Measurements from ENCODE around the gene MAP2.

MAP2 gene

GRCh38 chr2:209633911-209634310, 210.1 kb downstream of the MAP2 start:
- Histone ChIP-seq H3K4ac (ENCODE audit: low read depth in 1 of 2, low read length in 2 of 2) (no peak overlapping the region), H3K27me3 (ENCODE audit: control insufficient read depth in 1 of 2, insufficient read depth in 1 of 2, low read length in 2 of 2) (no peaks in the 10 kb centered on the region), H4K91ac (ENCODE audit: low read length) (no peak overlapping the region), H4K8ac (ENCODE audit: low read length) (no peak overlapping the region), H3K9ac (ENCODE audit: low read length) (no peak overlapping the region), H2AK5ac (ENCODE audit: low read length, severe bottlenecking) (no peak overlapping the region), H3K79me1 (replicated peaks; ENCODE audit: low read length, poor library complexity, severe bottlenecking) (no peaks in the 10 kb centered on the region), H2BK5ac (ENCODE audit: low read depth, low read length, poor library complexity, severe bottlenecking) (no peak overlapping the region), H3K27ac (ENCODE audit: low read length, poor library complexity, severe bottlenecking) (no peak overlapping the region), H3K18ac (ENCODE audit: low read depth in 1 of 2, low read length in 2 of 2) (no peak overlapping the region), H2BK120ac (ENCODE audit: low read depth, low read length) (no peak overlapping the region), H2AFZ (ENCODE audit: low read depth, low read length) (no peak overlapping the region), H3K4me1 (ENCODE audit: control insufficient read depth, insufficient read depth, low read depth, low read length) (no peaks in the 10 kb centered on the region), H3K23ac (ENCODE audit: low read length in 2 of 2) (no peak overlapping the region), H3K4me3 (ENCODE audit: insufficient read depth in 1 of 2, low read depth in 1 of 2, low read length in 2 of 2) (no peak overlapping the region), H3K14ac (ENCODE audit: low read length in 2 of 2) (no peak overlapping the region), H3K4me2 (ENCODE audit: low read length, poor library complexity, severe bottlenecking) (no peak overlapping the region), H3K36me3 (ENCODE audit: control insufficient read depth in 1 of 2, insufficient read depth in 2 of 2, low read depth in 1 of 2, low read length in 2 of 2) (no peaks in the 10 kb centered on the region), H3K9me3 (ENCODE audit: control insufficient read depth, low read length) (no peaks in the 10 kb centered on the region), H2BK12ac (ENCODE audit: low read length in 2 of 2) (no peak overlapping the region), H2BK15ac (ENCODE audit: low read depth, poor library complexity, severe bottlenecking) (no peak overlapping the region)
- WGBS: 92% methylated on average over 2 of the region's 2 CpGs
- DNase-seq: no peak

- Histone ChIP-seq H3K79me1 (replicated peaks; ENCODE audit: low read length, poor library complexity, severe bottlenecking) (no peaks in the 10 kb centered on the region), H2BK120ac (ENCODE audit: low read depth, low read length) (no peak overlapping the region), H2BK12ac (ENCODE audit: low read length in 2 of 2) (no peak overlapping the region), H3K36me3 (ENCODE audit: control insufficient read depth in 1 of 2, insufficient read depth in 2 of 2, low read depth in 1 of 2, low read length in 2 of 2) (no peaks in the 10 kb centered on the region), H3K18ac (ENCODE audit: low read depth in 1 of 2, low read length in 2 of 2) (no peak overlapping the region), H3K4me3 (ENCODE audit: insufficient read depth in 1 of 2, low read depth in 1 of 2, low read length in 2 of 2) (no peak overlapping the region), H3K4me2 (ENCODE audit: low read length, poor library complexity, severe bottlenecking) (no peak overlapping the region), H2AFZ (ENCODE audit: low read depth, low read length) (no peak overlapping the region), H4K91ac (ENCODE audit: low read length) (no peak overlapping the region), H3K23ac (ENCODE audit: low read length in 2 of 2) (no peak overlapping the region), H2BK15ac (ENCODE audit: low read depth, poor library complexity, severe bottlenecking) (no peak overlapping the region), H3K27ac (ENCODE audit: low read length, poor library complexity, severe bottlenecking) (no peak overlapping the region), H3K4me1 (ENCODE audit: control insufficient read depth, insufficient read depth, low read depth, low read length) (no peaks in the 10 kb centered on the region), H2AK5ac (ENCODE audit: low read length, severe bottlenecking) (no peak overlapping the region), H3K9me3 (ENCODE audit: control insufficient read depth, low read length) (no peaks in the 10 kb centered on the region), H2BK5ac (ENCODE audit: low read depth, low read length, poor library complexity, severe bottlenecking) (no peak overlapping the region), H3K9ac (ENCODE audit: low read length) (no peak overlapping the region), H3K4ac (ENCODE audit: low read depth in 1 of 2, low read length in 2 of 2) (no peak overlapping the region), H4K8ac (ENCODE audit: low read length) (no peak overlapping the region), H3K27me3 (ENCODE audit: control insufficient read depth in 1 of 2, insufficient read depth in 1 of 2, low read length in 2 of 2) (no peaks in the 10 kb centered on the region), H3K14ac (ENCODE audit: low read length in 2 of 2) (no peak overlapping the region)
- DNase-seq: no peak
These were observed 212.2 kb downstream of the MAP2 start for GRCh38 chr2:209636076-209636475.

DNA sequence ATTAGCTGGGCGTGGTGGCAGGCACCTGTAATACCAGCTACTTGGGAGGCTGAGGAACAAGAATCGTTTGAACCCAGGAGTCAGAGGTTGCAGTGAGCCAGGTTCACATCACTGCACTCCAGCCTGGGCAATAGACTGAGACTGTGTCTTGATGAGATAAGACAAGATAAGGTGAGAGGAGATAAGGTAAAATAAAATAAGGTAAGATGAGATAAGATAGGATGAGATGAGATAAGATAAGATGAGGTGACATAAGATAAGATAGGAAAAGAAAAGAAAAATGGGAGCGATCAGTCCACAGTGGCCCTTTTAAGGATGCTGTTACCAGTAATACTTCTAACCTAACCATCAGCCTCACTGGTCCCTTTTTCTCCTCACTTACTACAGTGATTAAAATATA, 213.4 kb downstream of the MAP2 start:
- Histone ChIP-seq H2AK5ac (ENCODE audit: low read length, severe bottlenecking) (no peak overlapping the region), H3K27me3 (ENCODE audit: control insufficient read depth in 1 of 2, insufficient read depth in 1 of 2, low read length in 2 of 2) (no peaks in the 10 kb centered on the region), H2BK5ac (ENCODE audit: low read depth, low read length, poor library complexity, severe bottlenecking) (no peak overlapping the region), H3K4me2 (ENCODE audit: low read length, poor library complexity, severe bottlenecking) (no peak overlapping the region), H3K79me1 (replicated peaks; ENCODE audit: low read length, poor library complexity, severe bottlenecking) (no peaks in the 10 kb centered on the region), H2BK12ac (ENCODE audit: low read length in 2 of 2) (no peak overlapping the region), H4K91ac (ENCODE audit: low read length) (no peak overlapping the region), H2BK15ac (ENCODE audit: low read depth, poor library complexity, severe bottlenecking) (no peak overlapping the region), H3K18ac (ENCODE audit: low read depth in 1 of 2, low read length in 2 of 2) (no peak overlapping the region), H3K4me1 (ENCODE audit: control insufficient read depth, insufficient read depth, low read depth, low read length) (peaks cover 2% of the 10 kb centered on the region), H3K4me3 (ENCODE audit: insufficient read depth in 1 of 2, low read depth in 1 of 2, low read length in 2 of 2) (no peak overlapping the region), H3K9ac (ENCODE audit: low read length) (no peak overlapping the region), H2AFZ (ENCODE audit: low read depth, low read length) (no peak overlapping the region), H3K9me3 (ENCODE audit: control insufficient read depth, low read length) (no peaks in the 10 kb centered on the region), H3K14ac (ENCODE audit: low read length in 2 of 2) (no peak overlapping the region), H3K27ac (ENCODE audit: low read length, poor library complexity, severe bottlenecking) (no peak overlapping the region), H4K8ac (ENCODE audit: low read length) (no peak overlapping the region), H2BK120ac (ENCODE audit: low read depth, low read length) (no peak overlapping the region), H3K23ac (ENCODE audit: low read length in 2 of 2) (no peak overlapping the region), H3K4ac (ENCODE audit: low read depth in 1 of 2, low read length in 2 of 2) (no peak overlapping the region), H3K36me3 (ENCODE audit: control insufficient read depth in 1 of 2, insufficient read depth in 2 of 2, low read depth in 1 of 2, low read length in 2 of 2) (no peaks in the 10 kb centered on the region)
- DNase-seq: no peak
- WGBS: 59% methylated on average over 2 of the region's 3 CpGs

- no CpG with 5 or more reads among the region's 2 CpGs for WGBS
- Histone ChIP-seq H3K27ac (ENCODE audit: low read length, poor library complexity, severe bottlenecking) (no peak overlapping the region), H3K27me3 (ENCODE audit: control insufficient read depth in 1 of 2, insufficient read depth in 1 of 2, low read length in 2 of 2) (no peaks in the 10 kb centered on the region), H3K36me3 (ENCODE audit: control insufficient read depth in 1 of 2, insufficient read depth in 2 of 2, low read depth in 1 of 2, low read length in 2 of 2) (no peaks in the 10 kb centered on the region), H3K4me2 (ENCODE audit: low read length, poor library complexity, severe bottlenecking) (no peak overlapping the region), H2AFZ (ENCODE audit: low read depth, low read length) (no peak overlapping the region), H4K8ac (ENCODE audit: low read length) (no peak overlapping the region), H3K79me1 (replicated peaks; ENCODE audit: low read length, poor library complexity, severe bottlenecking) (no peaks in the 10 kb centered on the region), H3K4me1 (ENCODE audit: control insufficient read depth, insufficient read depth, low read depth, low read length) (peaks cover 2% of the 10 kb centered on the region), H2BK15ac (ENCODE audit: low read depth, poor library complexity, severe bottlenecking) (no peak overlapping the region), H3K23ac (ENCODE audit: low read length in 2 of 2) (no peak overlapping the region), H3K4me3 (ENCODE audit: insufficient read depth in 1 of 2, low read depth in 1 of 2, low read length in 2 of 2) (no peak overlapping the region), H4K91ac (ENCODE audit: low read length) (no peak overlapping the region), H3K9ac (ENCODE audit: low read length) (no peak overlapping the region), H2BK5ac (ENCODE audit: low read depth, low read length, poor library complexity, severe bottlenecking) (no peak overlapping the region), H2BK12ac (ENCODE audit: low read length in 2 of 2) (no peak overlapping the region), H2AK5ac (ENCODE audit: low read length, severe bottlenecking) (no peak overlapping the region), H3K9me3 (ENCODE audit: control insufficient read depth, low read length) (no peaks in the 10 kb centered on the region), H3K4ac (ENCODE audit: low read depth in 1 of 2, low read length in 2 of 2) (no peak overlapping the region), H3K14ac (ENCODE audit: low read length in 2 of 2) (no peak overlapping the region), H3K18ac (ENCODE audit: low read depth in 1 of 2, low read length in 2 of 2) (no peak overlapping the region), H2BK120ac (ENCODE audit: low read depth, low read length) (no peak overlapping the region)
- DNase-seq: no peak
These were observed 214.5 kb downstream of the MAP2 start for GRCh38 chr2:209638346-209638745.
